Kidney capillary endothelial cell (primary cell): ENCODE measurements around the gene TTC21A.

ENCODE experiments used
- DNase-seq: peaks from one replicate; pipeline ENCODE4 v3.0.0-alpha.2; 2018; ENCODE audit warnings: low spot score

TTC21A gene

DNA sequence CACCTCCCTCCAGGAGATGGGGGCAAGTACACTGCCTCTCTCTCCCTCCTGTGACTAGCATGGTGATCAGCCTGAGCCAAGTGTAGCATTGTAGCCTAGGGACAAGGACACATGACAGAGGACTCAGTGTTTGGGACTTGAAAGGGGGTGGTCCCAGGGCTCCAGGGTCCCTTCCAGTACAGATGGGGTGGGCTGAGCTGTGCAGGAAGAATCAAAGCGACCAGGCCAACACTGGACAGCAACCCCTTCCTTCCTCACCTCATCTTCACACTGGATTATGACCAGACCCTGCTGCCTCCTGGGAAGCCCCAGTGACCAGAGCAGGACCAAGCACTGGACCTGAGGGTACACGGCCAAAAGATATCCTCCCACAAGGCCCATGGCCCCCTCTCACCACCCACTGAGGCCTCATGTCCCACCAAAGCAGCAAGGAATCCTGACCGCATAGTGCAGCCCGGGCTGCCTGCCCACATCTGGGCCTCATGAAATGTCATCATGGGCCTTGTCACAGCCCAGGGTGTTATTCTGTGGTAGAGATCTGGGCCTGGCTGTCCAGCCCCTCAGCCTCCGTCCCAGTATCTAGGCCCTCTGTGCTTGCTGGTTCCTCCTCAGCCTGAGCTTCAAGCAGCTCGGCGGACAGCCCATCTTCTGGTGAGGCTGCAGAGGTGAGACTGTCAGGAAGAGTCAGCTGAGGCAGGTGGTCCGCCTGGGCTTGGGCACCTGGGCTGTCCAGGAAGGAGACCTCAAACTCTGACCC is 9.6 kb upstream of the TTC21A start:
- DNase-seq, result no peak

- no peak for DNase-seq
Measured at GRCh38 chr3:39098473-39099000, 8.9 kb upstream of the TTC21A start.

DNA sequence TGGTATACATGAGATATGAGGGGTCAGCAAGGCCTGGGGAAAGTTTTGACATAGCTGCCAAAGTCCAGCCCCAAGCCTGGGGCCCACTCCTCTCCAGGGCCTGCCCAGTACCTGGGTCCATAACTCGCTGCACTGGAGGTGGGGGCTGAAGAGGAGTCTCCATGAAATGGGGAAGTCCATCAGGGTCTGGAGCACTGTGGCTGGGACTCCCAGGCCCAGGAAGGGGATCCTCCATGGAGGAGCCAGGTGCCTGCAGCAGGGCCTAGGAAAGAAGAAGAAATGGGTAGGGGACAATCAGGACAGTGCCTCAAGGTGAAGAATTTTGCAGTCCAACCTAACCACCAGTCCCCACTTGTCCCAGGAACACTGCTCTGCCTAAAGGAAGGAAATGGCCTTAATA is 8.2 kb upstream of the TTC21A start:
- no peak for DNase-seq

GRCh38 chr3:39099738-39100499 is 7.6 kb upstream of the TTC21A start:
- no peak for DNase-seq

DNA sequence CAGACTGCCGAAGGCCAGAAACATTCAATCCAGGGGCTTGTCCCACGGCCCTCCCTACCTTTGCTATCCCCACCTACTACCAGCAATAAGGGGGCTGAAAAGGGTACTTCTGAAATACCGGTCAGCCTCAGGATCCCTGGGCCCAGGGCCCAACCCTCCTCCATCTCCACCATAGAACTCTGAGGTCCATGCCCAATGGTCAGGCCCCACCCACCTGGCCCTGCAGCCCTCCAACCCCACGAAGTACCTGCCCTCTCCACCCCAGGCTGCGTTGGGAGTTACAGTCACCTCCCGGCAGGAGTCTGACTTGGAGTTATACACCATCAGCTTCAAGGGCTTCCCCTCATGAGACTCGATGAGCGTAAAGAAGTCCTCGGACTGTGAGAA is 7.0 kb upstream of the TTC21A start:
- DNase-seq, result no peak

GRCh38 chr3:39101022-39101689 is 6.3 kb upstream of the TTC21A start:
- DNase-seq, result peak; percentile 29

GRCh38 chr3:39102504-39103323 is 4.8 kb upstream of the TTC21A start:
- no peak for DNase-seq

GRCh38 chr3:39103324-39103693 is 4.2 kb upstream of the TTC21A start:
- no peak for DNase-seq

- no peak for DNase-seq
Measured at GRCh38 chr3:39103791-39104552, 3.5 kb upstream of the TTC21A start.

- DNase-seq, result no peak
Measured at GRCh38 chr3:39104961-39105686, 2.4 kb upstream of the TTC21A start.

GRCh38 chr3:39105687-39106063 is 1.8 kb upstream of the TTC21A start:
- no peak for DNase-seq

DNA sequence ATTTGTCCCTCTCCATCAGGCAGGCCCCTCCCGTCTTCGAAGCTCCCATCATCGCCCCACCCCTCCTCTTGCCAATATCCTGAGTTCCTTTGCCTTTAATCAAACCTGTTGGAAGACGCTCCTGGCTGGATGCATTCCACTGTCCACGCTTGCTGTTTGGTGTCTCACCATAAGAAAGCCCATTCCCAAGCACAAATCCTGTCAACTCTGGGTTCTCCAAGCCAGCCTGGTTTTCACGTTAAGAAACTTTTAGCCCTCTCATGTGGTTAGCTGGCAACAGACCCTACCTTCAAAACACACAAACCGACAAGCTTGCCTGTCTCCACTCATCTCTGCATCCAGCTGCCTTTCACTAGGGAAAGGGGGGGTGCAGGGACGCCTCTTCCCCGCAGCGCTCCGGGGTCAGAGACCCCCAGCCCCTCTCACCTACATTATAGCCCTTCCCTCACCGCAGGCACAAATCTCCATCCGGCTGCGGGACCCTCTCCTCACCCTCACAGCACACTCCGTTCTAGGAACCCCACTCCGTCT is 1.1 kb upstream of the TTC21A start:
- peak; percentile 25 for DNase-seq

- no peak for DNase-seq
Measured at GRCh38 chr3:39106851-39107387, 561 bp upstream of the TTC21A start.

- no peak for DNase-seq
Measured at GRCh38 chr3:39108200-39108710, 775 bp downstream of the TTC21A start.

GRCh38 chr3:39109086-39109485 is 1.6 kb downstream of the TTC21A start:
- DNase-seq, result no peak

DNA sequence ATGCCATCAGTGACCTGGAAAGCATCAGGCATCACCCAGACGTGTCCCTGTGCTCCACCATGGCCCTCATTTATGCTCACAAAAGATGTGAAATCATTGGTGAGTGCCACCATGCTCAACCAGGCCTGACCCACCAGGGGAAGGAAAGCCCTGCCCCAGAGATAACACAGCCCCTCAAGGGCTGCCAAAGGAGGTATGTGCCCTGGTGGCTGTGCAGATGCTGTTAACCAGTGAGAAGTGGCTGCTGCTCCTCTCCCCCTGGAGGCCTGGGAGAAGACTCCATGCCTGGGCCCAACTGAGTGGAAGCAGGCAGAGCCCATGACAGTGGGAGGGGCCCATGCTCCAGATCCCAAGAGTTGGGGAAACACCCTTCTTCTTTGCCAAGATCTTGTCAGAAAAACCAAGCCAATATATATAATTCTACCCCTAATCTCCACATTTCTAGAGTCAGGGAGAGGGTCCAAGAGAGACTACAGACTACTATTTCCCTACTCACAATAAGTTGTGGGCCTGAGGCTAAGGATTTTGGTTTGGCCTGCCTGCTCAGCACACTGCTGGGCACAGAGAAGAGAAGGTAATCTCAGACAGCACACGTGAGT is 2.7 kb downstream of the TTC21A start:
- DNase-seq, result no peak

GRCh38 chr3:39112113-39112512 is 4.6 kb downstream of the TTC21A start:
- no peak for DNase-seq

- DNase-seq, result no peak
Measured at GRCh38 chr3:39112535-39112934, 5.1 kb downstream of the TTC21A start.

- DNase-seq, result no peak
Measured at GRCh38 chr3:39113291-39113690, 5.8 kb downstream of the TTC21A start.
